HG03565 (cell line): ENCODE results near the gene PLCH2.

Experiments used
- ATAC-seq: cut with Tn5 transposase; IDR thresholded peaks from one replicate; pipeline ENCODE4 v1.9.1; 2021; ENCODE audit warnings: mild to moderate bottlenecking, moderate library complexity; ENCODE audit not compliant: unreplicated experiment

PLCH2 gene

DNA sequence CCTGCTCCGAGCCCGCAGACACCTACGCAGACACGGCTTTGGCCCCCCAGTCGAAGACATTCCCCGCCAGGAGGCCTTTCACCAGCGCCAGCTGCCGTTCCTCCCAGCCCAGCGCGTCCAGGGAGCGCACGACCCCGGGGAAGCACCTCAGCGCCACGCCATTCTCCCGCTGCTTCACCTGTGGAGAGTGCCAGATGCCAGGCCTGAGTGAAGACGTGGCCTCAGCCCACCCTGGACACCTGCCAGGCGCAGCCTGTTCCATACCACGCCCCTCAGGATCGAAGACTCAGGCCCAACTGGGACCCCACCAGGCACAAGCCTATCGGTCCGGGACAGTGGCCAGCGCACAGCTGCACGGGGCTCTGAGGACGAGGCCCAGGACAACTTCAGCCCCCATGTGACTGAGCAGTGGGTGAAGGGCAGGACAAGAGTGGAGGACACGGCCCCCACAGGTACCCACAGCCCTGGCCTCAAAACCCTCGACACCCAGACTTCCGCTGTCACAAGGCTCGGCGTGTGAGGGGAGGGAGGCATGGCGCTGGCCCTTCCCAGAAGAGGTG lies 36.9 kb downstream of the PLCH2 start:
- ATAC-seq = no peak

DNA sequence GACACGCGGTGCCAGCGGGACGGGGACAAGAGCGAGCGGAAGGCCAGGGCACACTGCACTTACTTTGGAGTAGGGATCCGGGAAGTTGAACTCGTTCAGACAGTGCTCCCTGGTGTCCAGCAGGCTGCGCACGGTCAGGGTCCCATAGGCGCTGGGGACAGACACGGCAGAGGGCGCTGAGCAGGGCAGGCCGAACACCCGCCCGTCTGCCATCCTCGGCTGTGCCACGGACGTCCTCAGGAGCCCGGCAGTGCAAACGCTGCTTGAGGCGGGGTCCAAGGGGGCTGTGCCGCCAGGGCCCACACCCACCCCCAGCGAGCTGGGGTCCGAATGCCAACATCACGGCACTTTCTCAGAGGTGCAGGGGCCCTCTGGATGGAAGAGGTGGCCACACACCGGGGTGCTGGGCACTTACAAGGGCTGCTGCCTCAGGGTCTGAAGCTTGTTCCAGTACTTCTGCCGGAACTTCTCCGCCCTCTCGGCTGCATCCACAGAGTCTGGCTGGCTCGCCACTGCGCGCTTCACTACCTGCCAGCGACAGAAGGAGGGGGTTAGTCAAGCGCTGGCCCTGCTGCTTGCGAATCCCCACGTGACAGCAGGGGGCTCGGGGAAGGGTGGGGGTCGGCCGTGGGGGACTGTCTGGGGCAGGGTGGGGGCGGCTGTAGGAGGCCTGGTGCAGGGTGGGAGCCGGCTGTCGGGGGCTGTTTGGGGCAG lies 38.0 kb downstream of the PLCH2 start:
- no peak for ATAC-seq

DNA sequence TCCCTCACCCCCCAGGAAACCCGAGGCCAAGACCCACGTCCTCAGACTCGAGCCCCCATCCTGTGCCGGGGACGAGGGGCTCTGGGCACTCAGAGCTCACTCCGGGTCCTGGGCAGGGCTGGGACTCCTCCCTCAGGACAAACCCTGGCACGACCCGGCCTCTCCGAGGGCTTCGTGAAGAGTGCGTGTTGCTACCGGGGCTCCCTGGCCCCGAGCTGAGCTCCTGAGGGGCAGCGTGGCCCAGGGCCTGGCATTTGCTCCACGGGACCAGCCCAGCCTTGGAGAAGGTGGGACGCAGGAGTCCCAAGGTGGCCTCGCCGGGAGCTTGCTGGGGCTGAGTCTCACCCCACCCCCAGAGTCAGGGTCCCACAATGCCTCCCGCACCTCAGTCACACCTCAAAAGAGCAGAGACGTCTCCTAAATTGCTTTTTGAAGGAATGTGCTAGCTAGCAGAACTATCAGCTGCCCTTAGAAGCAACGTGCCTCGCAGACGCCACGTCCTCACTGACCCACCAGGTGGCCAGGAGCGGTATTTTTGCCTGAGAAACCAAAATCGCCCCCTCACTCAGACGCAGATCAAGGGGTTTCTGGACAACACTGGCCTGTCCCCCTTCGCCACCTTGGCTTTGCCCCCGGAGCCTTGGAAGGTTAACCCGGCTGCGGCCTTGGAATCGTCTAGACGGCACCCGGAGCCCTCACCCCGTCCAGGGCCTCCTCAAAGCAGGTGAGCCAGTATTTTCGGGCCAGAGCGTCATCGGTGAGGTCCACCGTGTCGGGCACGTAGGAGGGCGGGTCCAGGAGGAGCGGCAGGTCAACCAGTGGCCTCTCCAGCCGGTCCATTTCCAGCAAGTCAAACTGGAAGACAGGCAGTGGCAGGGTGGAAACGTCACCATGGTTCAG lies 39.0 kb downstream of the PLCH2 start:
- no peak for ATAC-seq

DNA sequence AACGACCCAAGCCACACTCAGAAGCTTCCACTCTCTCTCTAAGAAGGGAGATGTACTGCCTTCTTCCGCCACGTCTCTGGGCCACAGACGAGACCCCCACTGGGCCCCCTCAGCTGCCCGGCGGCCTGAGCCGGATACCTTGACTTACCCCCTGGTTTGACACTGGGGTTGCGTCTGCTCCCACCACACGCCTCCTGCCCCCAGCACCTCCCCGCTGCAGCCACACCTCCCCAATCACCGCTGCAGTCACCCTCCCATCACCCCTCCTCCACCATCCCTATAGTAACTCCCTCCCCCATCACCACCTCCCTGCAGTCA lies 39.6 kb downstream of the PLCH2 start:
- ATAC-seq = no peak

DNA sequence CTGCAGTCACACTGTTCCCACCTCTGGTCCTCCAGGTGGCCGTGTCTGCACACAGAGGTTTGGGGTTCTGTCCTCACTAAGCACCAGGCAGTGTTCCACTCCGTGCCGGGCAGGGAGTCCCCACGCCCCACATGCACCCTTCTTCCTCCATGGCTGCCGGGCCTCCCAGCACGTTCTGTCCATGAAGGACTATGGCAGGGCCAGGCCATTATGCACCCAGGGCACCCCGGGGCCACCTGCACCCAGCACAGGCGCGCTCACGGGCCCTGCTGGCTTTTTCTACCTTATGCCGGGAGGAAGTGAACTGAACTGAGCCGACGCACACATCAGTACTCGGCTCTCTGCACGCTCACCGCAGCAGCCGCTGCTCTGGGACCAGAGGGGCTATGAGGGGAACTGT lies 40.0 kb downstream of the PLCH2 start:
- ATAC-seq = no peak

DNA sequence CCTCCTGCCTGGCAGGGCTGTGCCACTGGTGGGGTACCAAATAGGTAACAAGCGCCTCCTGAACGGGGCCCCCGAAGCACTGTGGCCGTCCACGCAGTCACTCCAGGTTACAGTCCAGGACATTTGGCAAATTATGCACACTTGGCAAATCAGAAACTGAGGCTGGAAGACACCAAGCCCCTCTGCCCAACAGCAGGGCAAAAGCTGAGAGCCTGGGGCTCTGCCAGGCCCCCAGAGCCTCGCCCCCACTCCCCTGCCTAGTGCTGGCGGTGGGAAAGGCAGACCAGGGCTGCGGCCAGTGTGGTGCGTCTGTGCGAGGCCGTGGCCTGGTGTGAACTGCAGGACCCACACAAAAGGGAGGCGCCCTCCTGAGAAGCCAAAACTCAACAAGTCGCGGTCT lies 40.9 kb downstream of the PLCH2 start:
- no peak for ATAC-seq

DNA sequence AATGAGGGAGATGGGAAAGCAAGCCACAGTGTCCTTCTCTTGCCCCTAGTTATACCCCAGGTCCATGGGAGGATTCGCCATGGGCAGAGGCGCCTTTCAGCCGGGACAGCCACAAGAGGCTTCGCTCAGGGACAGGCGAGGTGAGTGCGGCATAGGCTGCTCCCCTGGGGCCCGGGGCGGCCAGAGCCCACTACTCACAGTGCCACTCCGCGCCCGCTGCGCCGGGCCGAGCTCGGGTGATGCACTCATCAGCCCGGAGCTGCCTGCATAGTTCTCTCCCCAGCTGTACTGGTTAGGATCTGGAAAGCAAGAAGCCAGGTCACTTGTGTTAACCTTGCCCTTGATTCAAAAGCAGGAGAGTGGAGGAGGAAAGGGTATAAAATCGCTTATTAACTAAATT lies 41.9 kb downstream of the PLCH2 start:
- ATAC-seq = no peak

DNA sequence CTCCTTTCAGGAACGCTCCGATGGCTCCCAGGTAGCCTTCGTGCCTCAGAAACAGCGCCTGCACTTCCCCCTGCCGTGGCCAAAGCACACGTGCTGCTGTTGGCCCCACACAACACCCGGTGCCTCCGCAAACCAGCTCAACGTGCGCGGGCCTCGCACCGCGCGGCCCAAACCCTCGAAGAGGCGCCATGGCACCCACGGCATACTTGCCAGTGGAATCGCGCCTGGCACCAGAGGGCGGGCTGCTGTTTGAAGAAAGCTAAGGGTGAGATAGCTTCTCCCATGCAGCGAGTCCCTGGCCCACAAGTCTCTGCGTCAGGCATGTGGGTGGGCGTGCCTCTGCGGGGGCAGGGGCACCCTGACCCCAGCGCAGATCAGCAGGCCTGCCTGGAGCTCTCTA lies 42.4 kb downstream of the PLCH2 start:
- no peak for ATAC-seq

DNA sequence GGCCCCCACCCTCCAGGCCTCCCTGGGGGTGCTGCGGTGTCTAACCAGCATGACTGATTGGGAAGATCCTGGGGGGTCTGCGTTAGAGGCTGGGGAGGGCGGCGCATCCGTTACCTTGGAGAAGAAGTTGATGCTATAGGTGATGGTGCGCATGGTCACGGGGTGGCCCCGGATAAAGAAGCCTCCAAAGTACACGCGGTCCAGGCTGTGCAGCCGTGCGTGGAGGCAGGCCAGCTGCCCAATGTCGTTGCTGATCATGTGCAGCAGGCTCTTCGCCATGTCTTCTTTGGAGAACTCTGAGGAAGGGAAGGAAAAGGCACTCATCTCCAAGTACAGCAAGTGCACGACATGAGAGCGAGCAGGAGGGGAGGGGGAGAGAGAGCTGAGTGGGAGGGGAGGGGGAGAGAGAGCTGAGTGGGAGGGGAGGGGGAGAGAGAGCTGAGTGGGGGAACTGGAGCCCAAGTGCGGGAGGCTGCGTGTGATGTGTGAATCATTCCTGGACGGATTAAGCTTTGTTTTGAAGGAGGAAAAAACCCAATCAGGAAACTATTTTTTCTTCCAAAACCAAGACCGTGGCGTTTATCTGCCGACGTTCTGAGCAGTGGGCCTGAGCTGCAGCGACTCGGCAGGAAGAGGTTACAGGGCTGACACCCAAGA lies 43.1 kb downstream of the PLCH2 start:
- no peak for ATAC-seq

DNA sequence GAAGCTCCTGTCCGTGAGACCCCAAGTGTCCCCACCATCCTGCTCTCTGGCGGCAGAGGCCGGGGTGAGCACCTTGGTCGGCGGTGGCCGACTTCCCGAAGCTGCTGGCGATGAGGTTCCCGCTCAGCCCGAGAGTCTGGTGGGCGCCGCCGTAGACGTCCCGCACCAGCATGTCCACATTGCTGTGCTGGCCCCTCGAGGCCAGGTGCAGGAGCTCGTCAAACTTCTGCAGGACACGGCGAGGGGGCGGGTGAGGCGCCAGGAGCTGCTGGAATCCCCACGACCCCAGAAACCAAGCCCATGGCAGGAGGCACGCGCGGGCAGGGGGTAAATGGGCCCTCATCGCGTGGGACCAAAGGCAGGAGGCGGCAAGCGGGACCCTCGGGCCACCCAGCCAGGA lies 43.6 kb downstream of the PLCH2 start:
- ATAC-seq = no peak

DNA sequence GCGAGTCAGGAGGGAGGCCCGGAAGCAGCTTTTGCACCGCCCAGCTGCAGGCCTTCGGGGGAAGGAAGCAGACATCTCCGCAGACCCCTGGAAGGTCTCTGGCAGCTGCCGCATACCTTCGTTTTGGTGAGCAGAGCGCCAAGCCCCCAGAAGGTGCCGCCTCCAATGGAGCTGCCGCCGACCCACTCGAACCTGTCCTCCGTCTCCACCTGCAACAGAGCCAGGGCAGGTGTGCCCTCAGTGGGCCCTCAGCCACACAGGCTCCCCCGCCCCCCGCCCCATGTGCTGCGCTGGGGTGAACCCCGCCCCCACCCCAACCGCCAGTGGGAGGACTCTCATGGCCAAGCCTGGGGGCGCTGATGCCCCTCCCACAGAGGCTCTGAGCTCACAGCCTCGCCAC lies 44.1 kb downstream of the PLCH2 start:
- no peak for ATAC-seq

DNA sequence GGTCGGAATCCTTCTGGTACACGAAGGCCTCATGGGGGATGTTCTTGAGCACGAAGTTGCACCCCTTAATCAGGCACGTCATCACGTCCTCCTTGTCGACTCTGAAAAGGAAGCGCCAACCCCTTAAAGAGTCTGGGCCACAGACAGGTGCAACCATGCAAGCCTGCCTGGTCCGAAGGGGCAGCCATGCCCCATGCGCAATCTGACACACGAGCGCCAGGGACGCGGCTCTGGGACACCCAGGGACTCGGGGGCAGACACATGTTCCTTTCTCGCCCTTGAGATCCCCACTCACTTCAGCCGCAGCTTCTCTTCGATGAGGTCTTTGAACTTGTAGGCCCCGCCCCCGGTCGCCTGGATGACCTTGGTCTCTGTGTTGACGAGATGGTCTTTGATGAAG lies 44.7 kb downstream of the PLCH2 start:
- ATAC-seq = no peak

DNA sequence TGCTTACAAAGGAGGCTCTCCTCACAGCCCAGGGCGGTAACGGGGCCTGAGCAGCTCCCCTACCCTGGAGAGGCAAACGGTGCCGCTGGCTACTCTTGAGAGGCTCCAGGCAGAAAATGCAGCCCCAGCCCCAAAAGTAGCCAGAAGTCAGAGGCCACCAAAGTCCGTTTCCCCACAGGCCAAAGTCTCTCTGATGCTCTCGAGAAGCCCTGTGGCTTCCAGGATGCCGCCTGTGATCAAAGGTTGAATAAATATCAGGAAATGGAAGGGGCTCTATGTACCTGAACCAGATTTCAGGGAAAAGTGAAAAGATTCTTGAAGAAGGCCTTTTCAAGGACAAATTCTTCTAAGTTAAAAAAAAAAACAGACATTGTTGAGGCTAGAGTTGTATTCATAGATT lies 46.1 kb downstream of the PLCH2 start:
- no peak for ATAC-seq

DNA sequence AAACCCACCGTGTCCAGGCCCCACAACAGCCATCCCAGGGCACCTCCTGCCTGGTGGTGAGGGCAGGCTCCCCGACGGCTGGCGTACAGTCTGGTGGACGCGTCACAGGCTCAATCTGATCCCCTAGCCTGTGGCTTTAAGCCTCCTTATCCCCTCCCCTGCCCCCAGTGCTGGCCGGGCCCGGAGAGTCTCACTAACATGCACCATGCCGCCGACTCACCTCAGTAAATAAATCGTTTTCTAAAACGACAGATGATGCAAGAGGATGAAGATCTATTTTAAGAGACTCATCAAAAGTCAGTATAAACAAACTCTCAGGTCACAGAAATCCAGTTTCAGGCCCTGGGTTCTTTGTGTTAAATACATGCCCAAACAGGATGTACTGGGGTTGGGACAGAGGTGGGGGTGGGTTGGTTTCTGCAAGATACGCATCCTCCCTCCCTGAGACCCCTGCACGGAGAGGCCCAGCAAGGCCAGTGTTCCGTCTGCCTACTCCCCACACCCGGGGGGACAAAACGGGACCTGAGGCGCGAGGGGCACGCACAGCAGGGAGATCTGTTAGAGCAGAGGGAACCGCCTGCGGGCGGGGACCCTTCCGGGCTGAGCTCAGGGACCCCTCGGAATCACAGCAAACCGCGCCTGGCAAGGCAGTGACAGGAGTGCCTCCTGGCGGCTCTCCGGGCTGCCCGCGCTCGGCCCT lies 47.3 kb downstream of the PLCH2 start:
- no peak for ATAC-seq

DNA sequence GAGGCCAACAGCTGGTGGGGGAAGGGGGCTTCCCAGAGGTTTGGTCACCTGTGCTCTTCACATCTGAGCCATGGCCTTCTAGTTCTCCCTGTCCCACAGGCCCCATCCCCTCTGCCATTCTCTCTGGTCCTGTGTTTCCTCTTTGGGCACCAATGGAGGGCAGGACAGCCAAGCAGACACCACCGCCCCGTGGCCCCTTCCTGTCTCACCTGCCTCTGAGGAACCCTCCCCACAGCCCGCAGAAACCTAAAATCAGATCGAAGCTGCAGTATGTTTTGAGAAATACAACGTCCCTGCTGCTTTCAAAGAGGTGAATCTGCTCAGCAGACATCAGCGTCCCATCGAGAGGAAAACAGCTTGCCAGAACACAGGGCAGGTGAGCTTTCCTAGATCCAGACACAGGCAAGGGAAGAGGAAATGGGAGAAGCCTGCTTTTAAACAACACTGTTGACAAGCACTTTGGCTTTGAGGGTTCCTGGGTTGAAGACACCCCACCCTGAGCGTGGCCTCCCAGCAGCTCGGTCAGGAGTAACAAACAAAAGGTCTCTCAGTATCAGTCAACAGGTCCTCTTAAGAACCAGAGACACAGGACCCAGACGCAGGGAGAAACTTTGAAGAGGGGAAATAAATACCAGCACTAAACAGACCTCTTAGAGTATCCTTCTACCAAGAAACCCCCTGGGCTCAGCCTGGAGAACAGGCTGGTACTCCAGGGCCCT lies 48.0 kb downstream of the PLCH2 start:
- no peak for ATAC-seq

DNA sequence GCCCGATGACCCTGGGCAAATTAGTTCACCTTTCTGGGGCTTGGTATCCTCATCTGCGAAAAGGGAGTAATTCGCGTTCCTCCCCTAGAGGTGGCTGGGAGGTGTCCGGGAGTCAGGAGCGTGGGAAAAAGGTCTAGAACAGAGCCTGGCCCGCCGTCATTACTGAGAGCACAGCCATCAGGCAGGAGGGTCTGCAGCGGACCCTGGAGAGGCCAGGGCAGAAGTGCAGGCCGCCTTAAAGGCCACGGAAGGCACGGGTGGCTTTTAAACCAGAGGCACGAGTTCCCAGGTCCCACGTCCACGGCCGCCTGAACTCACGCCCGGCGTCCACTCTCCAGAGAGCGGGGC lies 49.5 kb downstream of the PLCH2 start:
- ATAC-seq = no peak

DNA sequence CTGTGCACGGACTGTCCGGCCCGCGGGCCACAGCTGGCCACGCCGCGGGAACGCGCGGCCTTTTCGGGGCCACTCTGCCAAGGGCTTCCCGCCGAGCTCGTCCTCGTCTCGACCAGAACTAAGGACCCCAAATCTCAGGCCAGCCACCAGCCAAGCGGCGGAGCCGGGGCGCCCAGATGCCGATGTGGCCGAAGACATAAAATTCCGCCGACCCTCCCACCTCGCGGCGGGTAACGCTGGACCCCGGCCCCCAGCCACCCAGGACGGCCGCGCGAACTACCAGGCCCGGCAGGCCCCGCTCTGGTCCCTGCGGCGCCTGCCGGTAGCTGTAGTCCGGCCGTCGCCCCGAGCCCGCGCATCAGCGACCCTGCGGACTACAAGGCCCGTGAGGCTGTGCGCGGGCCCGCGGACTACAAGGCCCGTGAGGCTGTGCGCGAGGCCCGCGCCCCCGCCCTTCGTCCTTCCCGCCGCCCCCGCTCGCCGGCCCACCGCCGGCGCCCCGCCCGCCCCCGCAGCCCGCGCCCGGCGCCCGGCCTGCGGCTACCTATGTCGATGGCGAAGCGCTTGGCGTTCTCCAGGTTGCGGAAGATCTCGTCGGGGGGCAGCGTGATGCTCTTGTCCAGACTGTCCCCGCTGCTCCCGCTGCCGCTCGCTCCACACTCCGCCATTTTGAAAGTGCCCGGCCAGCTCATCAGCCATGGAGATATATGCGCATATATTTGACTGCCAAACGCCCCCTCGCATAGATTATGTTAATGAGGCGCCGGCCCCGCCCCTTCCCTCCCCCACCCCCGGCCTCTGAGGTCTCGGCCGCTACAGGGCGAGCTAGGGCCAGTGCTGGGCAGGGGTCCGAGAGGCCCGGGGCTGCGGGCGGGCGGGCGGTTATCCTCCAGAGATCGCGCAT lies 50.1 kb downstream of the PLCH2 start, which contains the start of gene PANK4:
TSS of gene PANK4 (minus strand) at position 677 of the 904 bp plus-strand sequence. CDS start at position 668, 9 bp downstream.
- peak; percentile 67 for ATAC-seq

DNA sequence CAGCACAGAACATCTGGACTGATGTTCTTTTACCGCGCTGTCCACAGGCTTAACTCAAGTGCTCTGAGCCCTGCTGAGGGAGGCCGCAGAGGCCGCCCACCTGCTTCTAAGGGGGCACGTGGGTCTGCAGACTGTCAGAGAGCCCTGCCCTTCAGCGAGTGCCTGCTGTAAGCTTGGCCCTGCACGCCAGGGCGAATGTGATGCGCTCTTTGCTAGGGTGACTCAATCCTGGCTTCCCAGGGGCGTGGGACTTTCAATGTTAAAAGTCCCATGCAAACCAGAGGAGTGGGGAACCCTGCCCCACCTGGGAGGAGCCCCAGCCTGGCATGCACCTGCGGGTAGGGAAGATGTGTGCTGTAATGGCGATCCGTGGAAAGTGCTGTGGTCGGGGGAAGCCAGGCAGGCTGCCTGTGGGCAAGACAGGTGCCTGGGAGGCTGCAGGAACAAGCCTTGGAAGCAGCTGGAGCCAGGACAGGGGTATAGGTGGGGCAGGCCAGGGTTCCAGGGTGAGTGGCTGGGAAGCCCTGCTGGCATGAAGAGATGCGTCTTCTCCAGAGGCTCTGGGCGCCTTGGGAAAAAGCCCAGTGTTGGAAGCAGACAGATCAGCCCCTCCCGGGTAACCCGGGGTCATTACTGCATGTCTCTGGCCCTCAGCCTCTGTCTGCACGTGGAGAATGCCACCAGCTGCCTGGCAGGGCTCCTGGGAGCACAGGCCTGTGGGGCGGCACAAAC lies 50.9 kb downstream of the PLCH2 start:
- peak; percentile 28 for ATAC-seq

DNA sequence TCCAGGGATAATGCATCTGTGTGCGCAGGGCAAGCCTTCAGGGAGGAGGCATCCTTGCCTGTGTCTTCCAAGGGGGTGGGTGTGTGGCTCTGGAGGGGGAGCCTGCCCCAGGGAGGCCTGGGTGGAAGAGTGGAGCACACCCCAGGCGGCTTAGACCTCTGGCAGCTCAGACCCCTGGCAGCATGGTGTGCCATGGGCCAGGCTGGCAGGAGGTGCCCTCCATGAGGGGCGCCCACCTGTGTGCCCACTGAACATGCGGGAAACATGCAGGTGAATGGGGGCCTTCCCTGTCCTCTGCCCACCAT lies 51.4 kb downstream of the PLCH2 start:
- no peak for ATAC-seq
